Mammary epithelial cell (primary cell): ENCODE data around the gene RIT2.

Source experiments
- EZH2 ChIP-seq: IDR thresholded peaks from 2 replicates; pipeline ENCODE4 v1.6.1; 2012; ENCODE audit warnings: low read length, inconsistent platforms, borderline replicate concordance
- TF ChIP-seq, protein P1 (sequence below), 2 donors: IDR thresholded peaks in 1 of 2; conservative IDR thresholded peaks in 1 of 2; 2 replicates each; pipeline ENCODE4 v1.5.1; 2011 to 2012; ENCODE audit warnings: inconsistent platforms in 2 of 2, low read length in 2 of 2, mild to moderate bottlenecking in 2 of 2, control low read depth in 1 of 2, low read depth in 1 of 2; ENCODE audit not compliant: insufficient read depth in 1 of 2; ENCODE audit errors: extremely low read depth in 1 of 2

GRCh38 chr18:43113220-43113895 is 2.1 kb downstream of the RIT2 start:
- TF ChIP-seq, protein P1, sequence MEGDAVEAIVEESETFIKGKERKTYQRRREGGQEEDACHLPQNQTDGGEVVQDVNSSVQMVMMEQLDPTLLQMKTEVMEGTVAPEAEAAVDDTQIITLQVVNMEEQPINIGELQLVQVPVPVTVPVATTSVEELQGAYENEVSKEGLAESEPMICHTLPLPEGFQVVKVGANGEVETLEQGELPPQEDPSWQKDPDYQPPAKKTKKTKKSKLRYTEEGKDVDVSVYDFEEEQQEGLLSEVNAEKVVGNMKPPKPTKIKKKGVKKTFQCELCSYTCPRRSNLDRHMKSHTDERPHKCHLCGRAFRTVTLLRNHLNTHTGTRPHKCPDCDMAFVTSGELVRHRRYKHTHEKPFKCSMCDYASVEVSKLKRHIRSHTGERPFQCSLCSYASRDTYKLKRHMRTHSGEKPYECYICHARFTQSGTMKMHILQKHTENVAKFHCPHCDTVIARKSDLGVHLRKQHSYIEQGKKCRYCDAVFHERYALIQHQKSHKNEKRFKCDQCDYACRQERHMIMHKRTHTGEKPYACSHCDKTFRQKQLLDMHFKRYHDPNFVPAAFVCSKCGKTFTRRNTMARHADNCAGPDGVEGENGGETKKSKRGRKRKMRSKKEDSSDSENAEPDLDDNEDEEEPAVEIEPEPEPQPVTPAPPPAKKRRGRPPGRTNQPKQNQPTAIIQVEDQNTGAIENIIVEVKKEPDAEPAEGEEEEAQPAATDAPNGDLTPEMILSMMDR (conservative IDR thresholded peaks at IDR 0.05 in 1 of 2, IDR thresholded peaks at IDR 0.05 in 1 of 2; ENCODE audit: extremely low read depth in 1 of 2, insufficient read depth in 1 of 2, low read depth in 1 of 2, low read length in 2 of 2) = no peak
- no peak for TF ChIP-seq EZH2
